DOHH2 (cell line): ENCODE data around the gene UNC13D.

Experiments used
- EZH2phosphoT487 ChIP-seq: fragments of 200-600 bp; sonication (generic); IDR thresholded peaks from 2 replicates; pipeline ENCODE4 v1.6.1; 2017; ENCODE audit warnings: borderline replicate concordance, mild to moderate bottlenecking, antibody characterized with exemption, low read length, moderate library complexity, mixed read lengths
- TF ChIP-seq, protein P1 (sequence below): fragments of 200-600 bp; sonication (generic); IDR thresholded peaks from one replicate; pipeline ENCODE4 v1.5.1; 2014; ENCODE audit warnings: antibody characterized with exemption, mild to moderate bottlenecking, low read depth, low read length; ENCODE audit not compliant: poor library complexity, severe bottlenecking

DNA sequence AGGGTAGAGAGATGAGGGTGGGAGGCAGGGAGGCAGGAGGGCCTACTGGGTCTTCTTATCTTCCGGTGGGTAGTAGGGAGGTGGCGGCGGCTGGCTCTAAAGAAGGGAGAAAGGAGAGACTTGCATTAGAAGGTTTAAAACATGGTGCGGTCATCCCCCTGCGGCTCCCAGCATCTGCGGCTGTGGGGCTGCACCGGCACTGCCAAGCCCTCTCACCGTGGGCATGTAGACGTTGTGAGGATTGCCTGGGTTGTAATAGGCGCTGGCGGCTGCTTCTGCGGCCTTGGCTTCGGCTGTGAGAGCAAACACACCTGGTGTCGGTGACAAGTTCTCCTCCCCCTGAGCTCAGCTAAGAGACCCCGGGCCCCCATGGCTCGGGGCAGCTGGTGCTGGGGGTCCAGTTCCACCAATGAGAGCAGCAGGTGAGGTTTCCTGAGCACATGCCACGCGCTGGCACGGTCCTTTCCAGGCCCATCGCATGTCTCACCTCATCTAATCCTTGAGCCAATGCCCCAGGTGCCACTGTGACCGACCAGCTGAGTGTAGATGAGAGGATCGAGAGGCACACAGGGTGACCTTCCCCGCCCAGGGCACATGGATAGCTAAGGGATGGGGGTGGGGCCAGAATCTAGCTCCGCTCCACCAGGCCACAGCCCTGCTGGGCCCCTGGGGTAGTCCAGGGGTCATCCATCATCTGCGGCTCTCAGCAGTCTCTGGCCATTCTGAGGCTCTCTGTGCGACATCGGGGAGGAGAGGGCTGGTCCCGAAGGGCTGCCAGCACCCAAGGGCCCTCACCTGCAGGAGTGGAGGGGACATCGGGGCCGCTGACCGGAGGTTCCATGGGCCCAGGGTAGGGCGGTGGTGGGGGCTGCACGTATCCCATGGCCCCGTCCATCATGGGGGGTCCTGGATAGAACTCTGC, 2.7 kb upstream of the UNC13D start:
- TF ChIP-seq, protein P1, sequence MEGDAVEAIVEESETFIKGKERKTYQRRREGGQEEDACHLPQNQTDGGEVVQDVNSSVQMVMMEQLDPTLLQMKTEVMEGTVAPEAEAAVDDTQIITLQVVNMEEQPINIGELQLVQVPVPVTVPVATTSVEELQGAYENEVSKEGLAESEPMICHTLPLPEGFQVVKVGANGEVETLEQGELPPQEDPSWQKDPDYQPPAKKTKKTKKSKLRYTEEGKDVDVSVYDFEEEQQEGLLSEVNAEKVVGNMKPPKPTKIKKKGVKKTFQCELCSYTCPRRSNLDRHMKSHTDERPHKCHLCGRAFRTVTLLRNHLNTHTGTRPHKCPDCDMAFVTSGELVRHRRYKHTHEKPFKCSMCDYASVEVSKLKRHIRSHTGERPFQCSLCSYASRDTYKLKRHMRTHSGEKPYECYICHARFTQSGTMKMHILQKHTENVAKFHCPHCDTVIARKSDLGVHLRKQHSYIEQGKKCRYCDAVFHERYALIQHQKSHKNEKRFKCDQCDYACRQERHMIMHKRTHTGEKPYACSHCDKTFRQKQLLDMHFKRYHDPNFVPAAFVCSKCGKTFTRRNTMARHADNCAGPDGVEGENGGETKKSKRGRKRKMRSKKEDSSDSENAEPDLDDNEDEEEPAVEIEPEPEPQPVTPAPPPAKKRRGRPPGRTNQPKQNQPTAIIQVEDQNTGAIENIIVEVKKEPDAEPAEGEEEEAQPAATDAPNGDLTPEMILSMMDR = no peak
- no peak for TF ChIP-seq EZH2phosphoT487
